GM19468 (cell line): ENCODE measurements around the gene CSTF2T.

Experiments used
- ATAC-seq: cut with Tn5 transposase; IDR thresholded peaks from one replicate; pipeline ENCODE4 v1.9.1; 2021; ENCODE audit warnings: mild to moderate bottlenecking, moderate library complexity, moderate number of reproducible peaks; ENCODE audit not compliant: unreplicated experiment; ENCODE audit errors: extremely low read depth

CSTF2T gene

DNA sequence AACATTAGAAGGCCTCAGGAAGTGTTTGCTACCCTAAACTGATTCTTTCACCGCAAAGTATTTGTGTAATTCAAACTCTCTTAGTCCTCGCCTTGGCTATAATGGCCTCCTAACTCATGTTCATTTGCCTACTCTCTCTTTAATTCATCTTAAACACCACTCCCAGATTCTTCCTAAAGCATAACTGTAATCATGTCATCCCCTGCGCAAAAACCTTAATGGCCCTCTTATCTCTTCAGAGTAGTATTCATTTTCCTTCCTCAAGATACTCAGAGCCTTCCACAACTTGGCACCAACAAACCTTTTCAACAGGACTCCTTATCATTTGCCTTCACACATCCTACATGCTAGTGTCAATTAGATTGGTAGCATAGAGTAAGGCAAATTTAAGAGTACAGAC is 42.9 kb downstream of the CSTF2T start:
- ATAC-seq: no peak

DNA sequence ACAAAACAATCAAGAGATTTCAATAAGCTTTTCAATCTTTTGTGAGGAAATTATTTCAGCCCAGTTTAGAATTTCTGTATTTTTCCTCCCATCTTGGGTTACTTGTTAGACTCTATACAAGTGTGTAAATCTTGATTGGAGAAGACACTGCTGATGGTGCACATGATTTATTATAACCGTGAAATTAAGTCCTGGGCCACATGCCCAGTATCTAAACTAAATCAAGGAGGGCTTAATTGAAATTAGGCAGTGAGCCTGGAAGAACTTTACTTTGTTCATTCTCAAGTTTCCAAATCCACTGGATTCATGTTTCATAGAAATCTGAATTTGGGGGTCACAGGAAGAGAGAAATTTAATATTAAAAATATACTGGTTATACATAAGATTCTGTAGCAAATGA is 44.5 kb downstream of the CSTF2T start:
- no peak for ATAC-seq

DNA sequence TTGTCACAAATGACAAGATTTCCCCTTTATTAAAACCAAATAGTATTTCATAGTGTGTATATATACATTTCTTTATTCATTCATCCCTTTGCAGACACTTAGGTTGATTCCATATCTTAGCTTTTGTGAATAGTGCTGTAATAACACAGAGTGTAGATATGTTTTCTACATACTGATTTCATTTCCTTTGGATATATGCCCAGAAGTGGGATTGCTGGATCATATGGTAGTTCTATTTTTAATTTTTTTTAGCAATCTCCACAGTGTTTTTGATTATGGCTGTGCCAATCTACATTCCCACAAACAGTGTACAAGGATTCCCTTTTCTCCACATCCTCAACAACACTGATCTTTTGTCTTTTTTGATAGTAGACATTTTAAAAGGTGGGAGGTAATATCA is 46.4 kb downstream of the CSTF2T start:
- no peak for ATAC-seq

DNA sequence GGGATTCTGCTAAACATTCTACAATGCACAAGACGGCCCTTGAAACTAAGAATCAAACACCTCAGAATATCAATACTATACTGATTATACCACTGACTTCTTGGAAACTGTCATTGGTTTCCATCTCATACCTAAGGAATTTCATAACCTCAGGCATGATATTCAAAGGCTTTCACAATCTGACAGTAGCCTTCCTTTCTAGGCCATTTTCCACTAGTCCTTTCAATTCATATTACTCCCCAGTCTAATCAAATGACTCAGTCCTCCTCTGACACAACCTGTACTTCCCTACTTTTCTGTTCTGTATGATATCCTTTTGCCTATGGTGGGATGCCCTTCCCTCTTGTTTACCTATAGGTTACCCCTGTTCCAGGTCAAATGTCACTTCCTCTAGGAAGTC is 48.3 kb downstream of the CSTF2T start:
- ATAC-seq: no peak

DNA sequence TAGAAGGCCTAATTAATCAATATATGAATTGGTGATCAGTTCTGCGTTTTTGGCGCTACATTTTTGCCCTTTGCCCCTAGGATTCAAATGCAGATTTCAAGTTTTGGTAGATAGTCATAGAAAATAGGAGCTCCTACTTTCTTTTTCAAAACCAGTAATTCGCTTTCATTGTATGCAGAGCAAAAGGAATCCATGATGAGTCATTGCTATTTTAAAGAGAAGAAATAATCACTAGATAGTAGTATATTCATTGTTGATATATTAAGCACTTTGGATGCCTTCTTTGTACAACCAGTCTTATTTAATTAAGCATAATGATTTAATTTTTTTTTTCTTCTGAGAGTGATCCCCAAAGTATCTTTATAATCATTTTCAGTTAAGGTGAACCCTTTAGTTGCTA is 50.3 kb downstream of the CSTF2T start:
- ATAC-seq: no peak
